Chondrocyte (in vitro differentiated cells): ENCODE data around the gene PPARA. TPM values are rescaled to one million over a fixed set of nuclear protein-coding genes. Genes with fewer than 3 reads are reported as not detected.

Experiments
- DNase-seq: peaks from one replicate; pipeline ENCODE4 v3.0.0; 2021; ENCODE audit warnings: mixed read lengths, low spot score
- H3K27ac Mint-ChIP-seq: one replicate; pipeline ENCODE4 v1.8.0; 2021; ENCODE audit warnings: mild to moderate bottlenecking, moderate library complexity, mixed read lengths; ENCODE audit not compliant: unreplicated experiment
- H3K27me3 Mint-ChIP-seq: 2 replicates; pipeline ENCODE4 v1.8.0; 2021; ENCODE audit warnings: low read depth, mixed read lengths
- H3K36me3 Mint-ChIP-seq: 2 replicates; pipeline ENCODE4 v1.8.0; 2021; ENCODE audit warnings: low read depth, mixed read lengths
- H3K4me1 Mint-ChIP-seq: 2 replicates; pipeline ENCODE4 v1.8.0; 2021; ENCODE audit warnings: low read depth, mild to moderate bottlenecking, mixed read lengths
- H3K4me3 Mint-ChIP-seq: one replicate; pipeline ENCODE4 v1.8.0; 2021; ENCODE audit warnings: mild to moderate bottlenecking, moderate library complexity, mixed read lengths; ENCODE audit not compliant: unreplicated experiment
- H3K9me3 Mint-ChIP-seq: 2 replicates; pipeline ENCODE4 v1.8.0; 2021; ENCODE audit warnings: low read depth, mixed read lengths
- CTCF ChIP-seq: fragments of 200-600 bp; sonication (generic); IDR thresholded peaks from 2 replicates; pipeline ENCODE4 v1.5.0; 2021; ENCODE audit warnings: antibody characterized with exemption, mild to moderate bottlenecking, moderate library complexity
- total RNA-seq: library from RNA; stranded (reverse); gene quantifications from 3 replicates; pipeline ENCODE4 v1.2.1, GENCODE V29; 2021

PPARA gene
- total RNA-seq, 1 donor from 2014 or later = 16.0 TPM

GRCh38 chr22:46272196-46272595, 121.9 kb downstream of the PPARA start:
- H3K36me3 Mint-ChIP-seq = peaks cover 13% of the 10 kb centered on the region
- DNase-seq = no peak

GRCh38 chr22:46272762-46273431, 122.6 kb downstream of the PPARA start:
- H3K9me3 Mint-ChIP-seq = no peaks in the 10 kb centered on the region
- no peak overlapping the region for H3K4me3 Mint-ChIP-seq
- no peak for DNase-seq
- H3K27ac Mint-ChIP-seq = no peak overlapping the region
- no peak for TF ChIP-seq CTCF
- H3K27me3 Mint-ChIP-seq = no peaks in the 10 kb centered on the region
- peaks cover 15% of the 10 kb centered on the region for H3K4me1 Mint-ChIP-seq
- peaks cover 16% of the 10 kb centered on the region for H3K36me3 Mint-ChIP-seq

More at GRCh38 chr22:46272196-46272595, 121.9 kb downstream of the PPARA start:
- Mint-ChIP-seq H3K9me3 (no peaks in the 10 kb centered on the region), H3K4me1 (peaks cover 20% of the 10 kb centered on the region), H3K27me3 (no peaks in the 10 kb centered on the region), H3K4me3 (no peak overlapping the region), H3K27ac (no peak overlapping the region)
- TF ChIP-seq CTCF = no peak

- Mint-ChIP-seq H3K27me3 (no peaks in the 10 kb centered on the region), H3K9me3 (no peaks in the 10 kb centered on the region), H3K4me3 (no peak overlapping the region), H3K27ac (no peak overlapping the region), H3K36me3 (peaks cover 23% of the 10 kb centered on the region), H3K4me1 (peaks cover 10% of the 10 kb centered on the region)
- no peak for DNase-seq
- no peak for TF ChIP-seq CTCF
These were observed 123.3 kb downstream of the PPARA start for GRCh38 chr22:46273432-46274148.

- Mint-ChIP-seq H3K4me3 (no peak overlapping the region), H3K4me1 (peaks cover 5% of the 10 kb centered on the region), H3K36me3 (peaks cover 26% of the 10 kb centered on the region), H3K27ac (no peak overlapping the region), H3K9me3 (no peaks in the 10 kb centered on the region), H3K27me3 (no peaks in the 10 kb centered on the region)
- no peak for TF ChIP-seq CTCF
- no peak for DNase-seq
These were observed 124.1 kb downstream of the PPARA start for GRCh38 chr22:46274381-46274780.

- no peak for DNase-seq
- no peaks in the 10 kb centered on the region for H3K27me3 Mint-ChIP-seq
- no peak for TF ChIP-seq CTCF
- H3K9me3 Mint-ChIP-seq = no peaks in the 10 kb centered on the region
- H3K27ac Mint-ChIP-seq = no peak overlapping the region
- H3K4me3 Mint-ChIP-seq = no peak overlapping the region
- H3K4me1 Mint-ChIP-seq = no peaks in the 10 kb centered on the region
- H3K36me3 Mint-ChIP-seq = peaks cover 25% of the 10 kb centered on the region
These were observed 125.3 kb downstream of the PPARA start for GRCh38 chr22:46275455-46276122.
